Measurements from ENCODE around the gene KBTBD3.

Gene KBTBD3

DNA sequence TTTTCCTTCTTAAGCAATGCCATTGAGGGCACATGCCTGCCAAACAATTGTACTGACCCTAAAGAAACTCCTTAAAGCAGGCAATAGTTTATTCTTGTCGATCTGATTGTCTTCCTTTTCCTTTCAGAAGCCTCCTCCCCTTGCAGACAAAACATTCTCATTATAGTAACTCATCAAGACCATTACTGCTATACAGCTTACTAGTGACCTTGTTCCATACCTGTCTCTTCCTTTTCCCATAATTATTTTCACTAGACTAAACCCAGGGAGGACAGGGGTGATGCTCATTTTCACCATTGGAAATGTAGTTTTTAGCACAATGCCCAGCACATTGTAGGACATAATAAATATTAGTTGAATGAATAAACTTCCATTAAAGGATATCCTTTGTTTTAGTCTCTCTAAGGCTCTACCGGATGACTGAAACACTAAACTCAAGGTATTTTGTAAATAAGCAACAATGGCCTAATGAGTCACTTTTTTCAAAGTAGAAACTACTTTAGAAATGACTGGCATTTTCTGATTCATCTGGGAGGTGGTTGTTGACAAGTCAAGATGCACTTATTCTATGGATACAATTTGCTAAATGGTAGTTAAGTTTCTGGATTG lies 45.8 kb downstream of the KBTBD3 start:
- WGBS, 2 experiments, result 76 to 85% methylated on average over 1 to 2 of the region's 2 CpGs
- Histone ChIP-seq H3K27me3 (ENCODE audit: control insufficient read depth, insufficient read depth, low read length, poor library complexity, severe bottlenecking) (no peaks in the 10 kb centered on the region), H3K4me1 (ENCODE audit: control insufficient read depth, insufficient read depth, low read length) (no peaks in the 10 kb centered on the region), H3K9me3 (ENCODE audit: control insufficient read depth, low read length) (no peaks in the 10 kb centered on the region), H3K4me3 (ENCODE audit: insufficient read depth, low read depth, low read length) (no peak overlapping the region), H3K27ac (ENCODE audit: insufficient read depth, low read depth, low read length, poor library complexity, severe bottlenecking) (no peak overlapping the region), H3K36me3 (ENCODE audit: control insufficient read depth, insufficient read depth, low read length) (no peaks in the 10 kb centered on the region)

- no peak overlapping the region for H3K4me3 ChIP-seq (ENCODE audit: insufficient read depth, low read depth, low read length)
- no peaks in the 10 kb centered on the region for H3K27me3 ChIP-seq (ENCODE audit: control insufficient read depth, insufficient read depth, low read length, poor library complexity, severe bottlenecking)
- no peaks in the 10 kb centered on the region for H3K9me3 ChIP-seq (ENCODE audit: control insufficient read depth, low read length)
- WGBS, 2 experiments, result 73% methylated on average over 4 of the region's 4 CpGs; no CpG with 5 or more reads in 1 of the 2 experiments
- H3K36me3 ChIP-seq (ENCODE audit: control insufficient read depth, insufficient read depth, low read length), result no peaks in the 10 kb centered on the region
- no peak overlapping the region for H3K27ac ChIP-seq (ENCODE audit: insufficient read depth, low read depth, low read length, poor library complexity, severe bottlenecking)
- no peaks in the 10 kb centered on the region for H3K4me1 ChIP-seq (ENCODE audit: control insufficient read depth, insufficient read depth, low read length)
These were observed 46.5 kb downstream of the KBTBD3 start for GRCh38 chr11:106030609-106031008.

GRCh38 chr11:106022795-106023275 lies 54.3 kb downstream of the KBTBD3 start:
- Histone ChIP-seq H3K4me1 (ENCODE audit: control insufficient read depth, insufficient read depth, low read length) (peaks cover 5% of the 10 kb centered on the region), H3K27ac (ENCODE audit: insufficient read depth, low read depth, low read length, poor library complexity, severe bottlenecking) (no peak overlapping the region), H3K36me3 (ENCODE audit: control insufficient read depth, insufficient read depth, low read length) (no peaks in the 10 kb centered on the region), H3K4me3 (ENCODE audit: insufficient read depth, low read depth, low read length) (peak overlapping the region; percentile 75), H3K27me3 (ENCODE audit: control insufficient read depth, insufficient read depth, low read length, poor library complexity, severe bottlenecking) (no peaks in the 10 kb centered on the region), H3K9me3 (ENCODE audit: control insufficient read depth, low read length) (no peaks in the 10 kb centered on the region)
- 90 to 92% methylated on average over 7 of the region's 7 CpGs for WGBS, 2 experiments

GRCh38 chr11:106021967-106022794 lies 55.0 kb downstream of the KBTBD3 start, which contains the start of gene MSANTD4:
Gene MSANTD4, minus strand, starts transcription at chr11:106022240. Its CDS starts 11,323 bp downstream, at chr11:106010917.
- WGBS, 2 experiments, result 1% methylated on average over 48 of the region's 48 CpGs
- H3K9me3 ChIP-seq (ENCODE audit: control insufficient read depth, low read length), result no peaks in the 10 kb centered on the region
- H3K4me1 ChIP-seq (ENCODE audit: control insufficient read depth, insufficient read depth, low read length), result peaks cover 5% of the 10 kb centered on the region
- H3K36me3 ChIP-seq (ENCODE audit: control insufficient read depth, insufficient read depth, low read length), result no peaks in the 10 kb centered on the region
- H3K27ac ChIP-seq (ENCODE audit: insufficient read depth, low read depth, low read length, poor library complexity, severe bottlenecking), result no peak within 1 kb of the TSS
- no peaks in the 10 kb centered on the region for H3K27me3 ChIP-seq (ENCODE audit: control insufficient read depth, insufficient read depth, low read length, poor library complexity, severe bottlenecking)
- peak within 1 kb of the TSS; percentile 75 for H3K4me3 ChIP-seq (ENCODE audit: insufficient read depth, low read depth, low read length)

- Histone ChIP-seq H3K36me3 (ENCODE audit: control insufficient read depth, insufficient read depth, low read length) (no peaks in the 10 kb centered on the region), H3K27ac (ENCODE audit: insufficient read depth, low read depth, low read length, poor library complexity, severe bottlenecking) (no peak overlapping the region), H3K4me1 (ENCODE audit: control insufficient read depth, insufficient read depth, low read length) (peaks cover 5% of the 10 kb centered on the region), H3K4me3 (ENCODE audit: insufficient read depth, low read depth, low read length) (peak overlapping the region; percentile 75), H3K9me3 (ENCODE audit: control insufficient read depth, low read length) (no peaks in the 10 kb centered on the region), H3K27me3 (ENCODE audit: control insufficient read depth, insufficient read depth, low read length, poor library complexity, severe bottlenecking) (no peaks in the 10 kb centered on the region)
- WGBS, 2 experiments, result 11 to 19% methylated on average over 15 to 18 of the region's 18 CpGs
These were observed 55.8 kb downstream of the KBTBD3 start for GRCh38 chr11:106021181-106021966.

- H3K27me3 ChIP-seq (ENCODE audit: control insufficient read depth, insufficient read depth, low read length, poor library complexity, severe bottlenecking), result no peaks in the 10 kb centered on the region
- no peaks in the 10 kb centered on the region for H3K9me3 ChIP-seq (ENCODE audit: control insufficient read depth, low read length)
- 89 to 94% methylated on average over 2 of the region's 2 CpGs for WGBS, 2 experiments
- H3K27ac ChIP-seq (ENCODE audit: insufficient read depth, low read depth, low read length, poor library complexity, severe bottlenecking), result no peak overlapping the region
- no peaks in the 10 kb centered on the region for H3K36me3 ChIP-seq (ENCODE audit: control insufficient read depth, insufficient read depth, low read length)
- H3K4me3 ChIP-seq (ENCODE audit: insufficient read depth, low read depth, low read length), result no peak overlapping the region
- H3K4me1 ChIP-seq (ENCODE audit: control insufficient read depth, insufficient read depth, low read length), result peaks cover 17% of the 10 kb centered on the region
These were observed 60.1 kb downstream of the KBTBD3 start for GRCh38 chr11:106017093-106017492.

DNA sequence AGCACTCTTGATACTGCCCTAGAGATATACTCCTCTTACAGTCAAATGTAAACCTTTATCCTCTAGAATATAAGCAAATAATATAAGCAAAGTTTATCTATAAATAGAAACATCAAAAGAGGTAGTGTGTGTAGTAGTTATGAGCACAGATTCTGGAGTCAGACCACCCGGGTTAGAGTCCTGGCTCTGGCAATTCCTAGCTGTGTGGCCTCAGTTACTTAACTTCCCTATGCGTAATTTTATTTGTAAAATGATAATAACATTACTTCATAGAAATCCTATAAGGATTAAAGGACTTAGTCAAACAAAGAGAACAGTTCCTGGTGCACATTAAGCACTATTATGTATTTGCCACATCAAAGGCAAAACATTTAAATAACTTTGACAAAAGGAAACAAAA lies 62.1 kb downstream of the KBTBD3 start:
- H3K9me3 ChIP-seq (ENCODE audit: control insufficient read depth, low read length), result no peaks in the 10 kb centered on the region
- 89% methylated on average over 1 of the region's 2 CpGs; no CpG with 5 or more reads in 1 of the 2 experiments for WGBS, 2 experiments
- no peaks in the 10 kb centered on the region for H3K27me3 ChIP-seq (ENCODE audit: control insufficient read depth, insufficient read depth, low read length, poor library complexity, severe bottlenecking)
- no peak overlapping the region for H3K27ac ChIP-seq (ENCODE audit: insufficient read depth, low read depth, low read length, poor library complexity, severe bottlenecking)
- no peak overlapping the region for H3K4me3 ChIP-seq (ENCODE audit: insufficient read depth, low read depth, low read length)
- peaks cover 19% of the 10 kb centered on the region for H3K4me1 ChIP-seq (ENCODE audit: control insufficient read depth, insufficient read depth, low read length)
- peaks cover 8% of the 10 kb centered on the region for H3K36me3 ChIP-seq (ENCODE audit: control insufficient read depth, insufficient read depth, low read length)

DNA sequence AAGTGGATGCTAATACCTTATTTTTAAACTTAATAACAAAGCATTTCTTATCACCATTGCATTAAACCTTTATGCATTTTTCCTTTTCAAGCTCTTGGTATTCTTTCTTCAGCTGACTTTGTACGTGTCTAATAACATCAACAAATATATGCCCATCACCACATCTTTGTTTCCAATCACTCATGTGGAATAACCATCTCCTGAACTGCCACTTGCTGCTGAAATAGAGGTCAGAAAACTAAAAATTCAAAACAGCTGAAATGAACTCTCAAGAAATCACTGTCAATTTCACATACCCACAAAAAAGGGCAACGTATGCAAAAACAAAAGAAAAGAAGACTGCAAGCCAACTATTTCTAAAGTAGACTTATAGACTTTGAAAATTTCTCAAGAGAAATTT lies 62.5 kb downstream of the KBTBD3 start:
- Histone ChIP-seq H3K27me3 (ENCODE audit: control insufficient read depth, insufficient read depth, low read length, poor library complexity, severe bottlenecking) (no peaks in the 10 kb centered on the region), H3K36me3 (ENCODE audit: control insufficient read depth, insufficient read depth, low read length) (peaks cover 12% of the 10 kb centered on the region), H3K27ac (ENCODE audit: insufficient read depth, low read depth, low read length, poor library complexity, severe bottlenecking) (no peak overlapping the region), H3K4me1 (ENCODE audit: control insufficient read depth, insufficient read depth, low read length) (peaks cover 19% of the 10 kb centered on the region), H3K4me3 (ENCODE audit: insufficient read depth, low read depth, low read length) (no peak overlapping the region), H3K9me3 (ENCODE audit: control insufficient read depth, low read length) (no peaks in the 10 kb centered on the region)
- WGBS, 2 experiments, result 93 to 98% methylated on average over 1 to 2 of the region's 2 CpGs

GRCh38 chr11:106014035-106014434 lies 63.1 kb downstream of the KBTBD3 start:
- H3K36me3 ChIP-seq (ENCODE audit: control insufficient read depth, insufficient read depth, low read length), result peaks cover 17% of the 10 kb centered on the region
- no peak overlapping the region for H3K4me3 ChIP-seq (ENCODE audit: insufficient read depth, low read depth, low read length)
- no peaks in the 10 kb centered on the region for H3K9me3 ChIP-seq (ENCODE audit: control insufficient read depth, low read length)
- no peaks in the 10 kb centered on the region for H3K27me3 ChIP-seq (ENCODE audit: control insufficient read depth, insufficient read depth, low read length, poor library complexity, severe bottlenecking)
- no peak overlapping the region for H3K27ac ChIP-seq (ENCODE audit: insufficient read depth, low read depth, low read length, poor library complexity, severe bottlenecking)
- WGBS, 2 experiments, result 97 to 99% methylated on average over 2 of the region's 2 CpGs
- peaks cover 19% of the 10 kb centered on the region for H3K4me1 ChIP-seq (ENCODE audit: control insufficient read depth, insufficient read depth, low read length)

DNA sequence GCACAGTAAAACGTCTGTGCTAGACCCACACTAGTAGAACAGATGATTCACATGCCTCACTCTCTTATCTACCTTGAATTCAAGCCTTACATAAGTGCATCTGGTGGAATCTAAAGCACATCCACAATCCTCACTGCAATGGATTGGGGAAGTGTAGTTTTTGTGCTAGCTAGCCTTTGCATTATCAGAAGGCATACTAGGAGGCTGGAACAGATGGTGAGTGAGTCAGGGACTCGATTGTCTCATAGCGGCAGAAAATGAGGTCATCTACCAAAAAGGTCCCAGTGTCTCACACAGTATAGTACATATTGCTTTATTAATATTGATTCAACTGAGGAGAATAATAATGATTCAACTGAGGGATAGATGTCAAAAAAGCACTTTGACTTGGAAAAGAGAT lies 64.4 kb downstream of the KBTBD3 start:
- Histone ChIP-seq H3K4me3 (ENCODE audit: insufficient read depth, low read depth, low read length) (no peak overlapping the region), H3K36me3 (ENCODE audit: control insufficient read depth, insufficient read depth, low read length) (peaks cover 25% of the 10 kb centered on the region)
- WGBS, 2 experiments, result 91 to 92% methylated on average over 2 to 3 of the region's 3 CpGs

More for the DNA sequence above, 64.4 kb downstream of the KBTBD3 start:
- H3K9me3 ChIP-seq (ENCODE audit: control insufficient read depth, low read length), result no peaks in the 10 kb centered on the region
- peak overlapping the region; percentile 1 for H3K27ac ChIP-seq (ENCODE audit: insufficient read depth, low read depth, low read length, poor library complexity, severe bottlenecking)
- peaks cover 19% of the 10 kb centered on the region for H3K4me1 ChIP-seq (ENCODE audit: control insufficient read depth, insufficient read depth, low read length)
- H3K27me3 ChIP-seq (ENCODE audit: control insufficient read depth, insufficient read depth, low read length, poor library complexity, severe bottlenecking), result no peaks in the 10 kb centered on the region

All from ectodermal cell (in vitro differentiated cells).